Measurements from ENCODE around the gene HTATIP2.
"Not testable (repeated sequence)": the region's sequence is repeated elsewhere in the genome, so short reads cannot be mapped to it uniquely, and the experiment has no call there.

Gene HTATIP2

DNA sequence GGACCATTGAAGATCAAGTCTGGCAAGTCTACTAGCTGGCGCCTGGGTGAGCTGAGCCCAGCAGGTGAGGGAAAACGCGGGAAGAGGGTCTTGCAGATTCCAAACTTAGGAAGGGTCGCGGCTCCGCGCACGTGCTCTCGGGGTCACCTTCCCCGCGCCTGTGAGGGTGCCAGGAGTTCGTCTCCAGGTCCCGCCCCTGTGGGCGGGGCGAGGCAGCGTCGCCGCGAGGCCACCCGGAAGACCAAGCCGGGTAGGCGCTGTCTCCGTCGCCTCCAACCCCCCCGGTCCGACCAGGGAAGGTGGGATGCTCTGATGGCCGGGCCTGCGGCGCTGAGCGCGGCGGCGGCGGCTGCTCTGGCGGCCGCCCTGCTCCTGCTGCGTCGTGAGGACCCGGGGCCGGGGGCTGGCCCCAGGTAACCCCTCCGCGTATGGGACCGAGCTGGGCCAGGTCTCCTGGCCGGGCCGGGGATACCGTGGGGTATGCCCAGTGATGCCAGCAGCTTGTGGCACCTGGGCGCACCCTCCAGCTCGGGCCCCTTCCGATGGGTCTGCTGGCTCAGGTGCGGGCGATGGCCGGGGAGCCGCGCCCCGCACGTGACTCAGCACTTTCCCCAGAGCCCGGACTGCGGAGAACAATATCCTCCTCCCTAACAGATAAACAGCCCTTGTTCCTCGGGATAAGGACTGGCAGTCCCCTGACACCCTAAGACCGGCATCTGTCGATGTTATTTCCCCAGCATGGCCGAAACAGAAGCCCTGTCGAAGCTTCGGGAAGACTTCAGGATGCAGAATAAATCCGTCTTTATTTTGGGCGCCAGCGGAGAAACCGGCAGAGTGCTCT is at the start of gene HTATIP2:
Gene HTATIP2, plus strand, starts transcription at position 215 of the 841 bp plus-strand sequence. Its CDS starts 524 bp downstream, at position 739.
- DNase-seq, result no peak

DNA sequence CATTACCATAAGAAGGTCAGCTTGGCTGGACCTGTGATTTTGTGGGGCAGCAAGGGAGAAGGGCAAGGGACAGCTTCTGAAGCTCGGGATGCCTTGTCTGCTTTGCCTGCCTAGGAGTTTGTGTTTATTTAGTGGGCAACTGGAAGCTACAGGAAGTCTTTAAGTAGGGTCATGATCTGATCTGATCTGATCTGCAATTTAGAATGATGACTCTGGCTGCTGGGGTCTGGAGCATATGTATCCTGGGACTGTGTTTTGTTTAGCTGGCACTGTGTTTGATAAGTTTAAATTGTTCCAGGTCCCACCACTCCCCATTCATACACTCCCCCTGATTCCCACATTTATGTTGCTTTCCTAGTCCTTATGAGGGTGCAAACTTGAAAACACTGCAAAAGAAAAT is 47.7 kb upstream of the HTATIP2 start:
- no peak for DNase-seq

GRCh38 chr11:20321177-20321576 is 42.3 kb upstream of the HTATIP2 start:
- DNase-seq, result no peak

DNA sequence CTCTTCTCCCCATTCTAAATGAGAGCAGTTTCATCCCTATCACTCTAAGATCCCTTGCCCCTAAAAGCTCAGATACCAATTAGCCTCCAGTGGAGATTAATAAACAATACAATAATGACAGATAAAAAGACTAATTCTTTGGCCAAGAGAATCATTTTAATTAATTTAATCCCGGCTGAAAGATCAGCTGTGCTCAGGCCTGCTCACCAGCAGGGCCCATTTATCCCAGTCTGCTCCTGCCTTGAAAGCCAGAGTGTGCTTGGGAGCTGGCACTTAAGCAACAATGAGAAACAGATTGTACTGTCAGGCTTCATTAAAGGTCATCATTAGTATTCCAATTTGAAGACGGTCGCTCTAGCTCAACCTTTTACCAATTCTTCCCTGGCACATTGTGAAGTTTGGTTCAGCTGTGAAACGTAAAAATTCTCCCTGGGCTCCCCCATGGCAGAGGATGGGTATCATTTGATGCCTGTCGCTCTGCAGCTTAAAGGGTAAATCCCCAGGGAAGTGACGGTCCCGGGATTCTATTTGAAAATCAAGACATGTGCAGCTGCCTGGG is 36.1 kb upstream of the HTATIP2 start:
- DNase-seq, result no peak

- no peak for DNase-seq
Observed at GRCh38 chr11:20336056-20336455, 27.5 kb upstream of the HTATIP2 start.

DNA sequence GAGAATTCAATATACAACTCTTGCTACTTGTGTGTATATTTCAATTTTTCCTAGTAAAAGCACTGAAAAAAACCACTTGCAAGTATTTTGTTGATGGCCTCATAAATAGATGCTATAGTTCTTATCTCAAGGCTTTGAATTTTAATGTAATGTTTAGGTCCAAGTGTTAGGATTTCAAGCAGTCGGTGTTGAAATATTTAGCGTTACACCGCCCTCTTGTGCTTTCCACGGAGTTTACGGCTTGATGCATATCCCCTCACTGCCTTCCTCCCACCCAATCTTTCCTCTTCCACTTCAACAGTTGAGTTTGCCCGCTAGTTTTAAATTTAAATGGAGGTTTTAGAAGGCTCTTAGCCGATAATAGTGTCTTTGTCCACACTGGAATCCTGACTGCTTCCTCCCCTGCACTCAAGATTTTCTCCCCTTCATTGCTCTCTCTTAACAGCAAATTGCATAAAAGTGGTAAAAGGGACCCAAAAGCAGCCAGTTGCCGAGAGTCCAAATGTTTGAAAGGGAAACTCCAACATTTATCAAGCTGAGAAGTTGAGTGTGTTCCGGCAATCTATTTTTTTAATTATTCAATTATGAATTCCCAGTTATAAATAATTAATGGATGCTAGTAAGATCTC is 25.9 kb upstream of the HTATIP2 start:
- no peak for DNase-seq

DNA sequence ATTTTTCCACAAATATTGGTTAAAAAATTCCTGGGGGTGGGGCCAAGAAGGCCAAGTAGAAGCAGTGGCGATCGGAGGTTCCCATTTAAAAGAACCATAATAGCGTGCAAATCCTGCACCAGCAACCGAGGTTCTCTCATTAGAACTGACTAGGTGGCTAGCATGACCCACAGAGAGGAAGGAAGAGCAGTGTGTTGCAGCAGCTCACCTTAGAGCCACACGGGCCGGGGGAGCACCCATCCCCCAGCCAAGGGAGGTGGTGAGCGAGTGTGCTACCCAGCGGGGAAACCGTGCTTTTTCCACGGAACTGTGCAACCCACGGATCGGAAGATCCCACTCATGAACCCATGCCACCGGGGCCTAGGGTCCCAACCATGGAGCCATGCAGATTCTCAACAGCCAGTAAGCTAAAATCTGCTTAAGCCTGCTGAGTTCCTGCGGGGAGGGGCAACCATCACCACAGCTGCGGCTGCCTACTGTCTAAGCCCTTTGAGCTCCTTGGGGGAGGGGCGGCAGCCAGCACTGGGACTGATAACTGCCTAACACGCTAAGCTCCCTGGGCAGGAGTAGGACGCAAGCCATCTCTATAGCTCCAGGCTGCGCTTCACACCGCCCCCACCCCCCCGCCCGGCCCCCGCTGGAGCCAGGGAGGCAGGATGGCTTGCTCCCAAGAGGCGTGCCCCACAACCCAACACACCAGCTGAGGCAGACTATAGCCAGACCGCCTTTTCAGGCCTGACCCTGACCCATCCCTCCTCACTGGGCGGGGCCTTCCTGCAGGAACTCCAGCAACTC is 21.0 kb upstream of the HTATIP2 start:
- no peak for DNase-seq

- no peak for DNase-seq
Observed at GRCh38 chr11:20351136-20351535, 12.4 kb upstream of the HTATIP2 start.

GRCh38 chr11:20351751-20352262 is 11.7 kb upstream of the HTATIP2 start:
- DNase-seq, result no peak

DNA sequence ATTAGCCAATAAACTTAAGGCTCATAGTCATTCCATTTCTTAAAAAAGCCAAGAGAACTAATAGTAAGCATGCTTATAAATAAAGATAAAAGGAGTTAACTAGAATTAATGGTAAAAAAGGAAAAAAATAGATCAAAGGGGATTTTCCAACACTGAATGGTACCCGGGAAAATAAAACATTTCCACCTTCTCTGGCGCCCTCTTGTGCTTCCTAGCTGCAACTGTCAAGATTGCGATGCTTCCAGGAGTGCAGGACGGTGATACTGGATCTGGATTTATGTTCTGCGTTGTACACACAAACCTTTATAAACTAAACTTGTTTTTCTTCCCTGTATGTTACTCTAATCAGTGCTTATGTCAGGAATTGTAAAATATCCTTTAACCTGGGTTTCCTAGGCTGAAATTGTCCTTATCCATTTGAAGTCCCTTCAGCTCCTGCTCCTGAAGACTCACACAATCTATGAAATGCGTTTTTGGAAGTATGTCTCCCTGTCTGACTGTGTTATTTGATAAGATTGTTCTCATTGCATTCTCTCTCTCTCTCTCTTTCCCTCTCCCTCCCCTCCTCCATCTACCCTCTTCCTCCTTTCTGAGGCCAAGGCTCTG is 9.6 kb upstream of the HTATIP2 start:
- DNase-seq, result no peak

GRCh38 chr11:20355221-20356219 is 8.0 kb upstream of the HTATIP2 start:
- DNase-seq, result no peak

DNA sequence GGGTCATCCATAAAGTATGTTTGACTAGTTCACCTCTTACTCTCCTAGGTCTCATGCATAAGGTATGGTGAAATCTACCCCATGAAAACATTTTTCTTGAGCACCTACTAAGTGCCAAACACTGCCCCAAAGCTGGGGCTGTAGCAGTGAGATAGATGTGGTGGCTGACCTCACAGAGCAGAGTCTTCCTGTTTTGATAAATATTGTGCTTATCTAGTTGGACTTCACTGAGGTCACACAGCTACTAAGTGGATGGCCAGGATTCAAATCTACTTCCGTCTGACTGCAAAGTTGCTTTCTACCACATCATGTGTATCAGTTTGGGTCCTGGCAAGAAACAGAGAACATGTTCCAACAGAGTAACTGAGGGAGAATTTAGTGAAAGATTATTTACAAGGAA is 6.4 kb upstream of the HTATIP2 start:
- DNase-seq, result no peak

GRCh38 chr11:20360650-20361049 is 2.9 kb upstream of the HTATIP2 start:
- DNase-seq, result no peak

DNA sequence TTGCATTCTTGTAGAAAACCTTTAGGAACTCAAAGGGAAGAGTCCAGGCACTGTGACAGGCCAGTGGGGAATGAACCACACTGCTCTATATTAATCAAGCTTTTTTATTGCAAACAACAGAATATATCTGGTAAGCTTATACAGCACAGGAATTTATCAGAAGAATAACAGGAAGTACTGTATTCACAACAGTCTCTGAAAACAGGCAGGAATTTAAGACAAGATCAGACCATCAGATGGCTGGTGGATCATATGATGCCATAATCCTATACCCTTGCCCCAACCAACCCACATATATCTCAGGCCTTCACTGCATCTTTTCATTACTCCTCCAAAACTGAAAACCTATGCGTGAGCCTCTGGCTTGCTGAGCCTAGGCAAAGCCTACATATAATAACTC is 1.0 kb upstream of the HTATIP2 start:
- no peak for DNase-seq

DNA sequence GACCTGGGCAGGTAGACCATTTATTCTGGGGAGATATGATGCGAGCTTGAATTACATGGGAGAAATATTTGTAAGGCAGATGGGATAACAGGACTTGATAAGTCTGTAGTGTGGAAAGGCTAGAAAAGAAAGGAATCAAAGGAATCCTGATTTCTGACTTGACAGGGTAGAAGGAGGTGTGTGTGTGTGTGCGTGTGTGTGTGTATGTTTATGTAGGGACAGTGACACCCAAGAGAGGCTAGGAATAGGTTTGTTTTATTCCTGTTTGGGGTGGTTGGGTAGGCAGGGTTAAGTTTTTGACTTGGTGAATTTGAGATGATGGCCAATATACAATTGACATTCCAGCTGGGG is 390 bp upstream of the HTATIP2 start:
- DNase-seq, result no peak

DNA sequence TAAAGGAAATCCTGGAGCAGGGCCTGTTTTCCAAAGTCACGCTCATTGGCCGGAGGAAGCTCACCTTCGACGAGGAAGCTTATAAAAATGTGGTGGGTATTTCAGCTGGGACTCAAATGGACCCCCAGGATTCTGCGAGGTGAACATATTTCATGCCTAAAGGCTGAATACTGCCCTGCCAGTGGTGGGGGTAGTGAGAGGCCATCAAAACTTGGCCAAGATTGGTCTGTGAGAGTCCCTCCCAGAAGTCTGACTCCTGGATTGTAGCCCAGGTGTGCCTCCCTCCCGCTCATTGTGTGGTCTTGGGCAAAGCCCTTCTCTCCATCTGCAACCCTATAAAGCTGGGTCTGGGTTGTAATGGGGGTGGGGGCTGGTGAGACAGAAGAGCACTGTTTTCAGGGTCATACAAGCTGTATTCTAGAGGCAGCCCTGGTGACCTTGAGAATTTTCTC is 853 bp downstream of the HTATIP2 start:
- DNase-seq, result no peak

GRCh38 chr11:20365465-20365864 is 2.0 kb downstream of the HTATIP2 start:
- DNase-seq, result not testable (repeated sequence)

DNA sequence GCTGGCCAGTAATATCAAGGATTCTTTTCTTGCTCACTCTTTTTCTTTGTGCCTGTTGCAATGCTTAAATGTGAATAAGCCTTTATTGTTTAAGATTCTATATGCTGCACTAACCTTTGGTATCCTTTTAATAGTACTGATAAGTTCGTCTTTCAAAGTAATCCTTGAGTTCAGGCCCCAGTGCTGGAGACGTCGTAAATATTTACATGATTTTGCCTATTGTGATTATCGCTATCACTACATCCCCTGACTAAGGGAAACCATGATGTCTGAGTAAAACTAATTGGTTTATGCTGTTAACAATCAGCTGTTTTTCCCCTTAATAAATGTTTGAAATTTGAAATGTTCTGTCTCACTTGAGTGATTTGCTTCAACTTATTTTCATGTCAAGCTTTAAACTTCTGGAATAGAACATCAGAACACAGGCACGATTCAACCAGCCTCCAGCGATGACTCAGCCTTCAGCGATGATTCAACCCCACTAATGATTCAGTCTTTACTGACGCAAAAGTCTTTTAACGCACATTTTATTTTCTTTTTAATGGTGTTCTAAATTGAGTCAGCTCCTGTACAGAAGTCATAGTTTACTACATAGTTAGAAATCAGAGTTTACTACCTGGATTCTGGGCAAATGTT is 3.9 kb downstream of the HTATIP2 start:
- DNase-seq, result no peak

DNA sequence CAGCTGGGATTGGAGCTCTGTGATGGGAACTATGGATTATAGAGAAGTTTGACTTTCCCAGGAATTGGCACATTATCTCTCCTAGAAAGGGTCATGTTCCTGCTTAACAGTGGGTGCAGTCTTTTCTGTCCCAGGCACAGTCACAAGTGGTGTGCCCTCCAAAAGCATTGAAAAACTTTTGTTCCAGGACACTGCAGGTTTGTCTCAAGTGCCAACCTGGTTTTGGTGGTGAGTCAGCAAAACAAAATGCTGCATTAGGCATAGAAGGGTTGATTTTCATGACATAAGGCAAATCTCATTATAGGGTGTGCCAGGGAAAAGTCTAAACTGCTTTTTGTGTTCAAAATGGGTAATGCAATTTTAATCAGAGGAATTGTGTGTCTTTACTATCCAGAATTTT is 4.9 kb downstream of the HTATIP2 start:
- no peak for DNase-seq

DNA sequence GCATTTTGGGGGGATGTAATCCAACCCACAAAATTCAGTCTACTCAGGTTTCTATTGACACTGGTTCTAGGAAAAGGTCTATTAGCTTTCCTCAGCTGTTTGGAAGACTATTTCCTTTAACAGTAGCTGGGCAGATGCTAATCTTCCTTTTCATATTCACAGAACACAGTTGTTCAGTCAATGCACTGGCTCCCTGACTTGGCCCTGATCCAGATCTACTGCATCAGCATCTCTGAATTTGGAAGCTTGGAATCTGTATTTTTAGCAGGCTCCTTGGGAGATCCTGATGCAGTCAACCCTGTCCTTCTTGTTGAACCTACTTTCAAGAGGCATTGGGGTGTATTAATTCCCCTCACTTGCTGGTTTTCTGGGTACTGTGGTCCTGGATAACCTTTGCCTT is 6.3 kb downstream of the HTATIP2 start:
- no peak for DNase-seq

- no peak for DNase-seq
Observed at GRCh38 chr11:20372081-20372626, 8.6 kb downstream of the HTATIP2 start.

All from cortex of kidney (tissue), 1 donor.